ENCODE results near the gene METTL21A.

Gene METTL21A

DNA sequence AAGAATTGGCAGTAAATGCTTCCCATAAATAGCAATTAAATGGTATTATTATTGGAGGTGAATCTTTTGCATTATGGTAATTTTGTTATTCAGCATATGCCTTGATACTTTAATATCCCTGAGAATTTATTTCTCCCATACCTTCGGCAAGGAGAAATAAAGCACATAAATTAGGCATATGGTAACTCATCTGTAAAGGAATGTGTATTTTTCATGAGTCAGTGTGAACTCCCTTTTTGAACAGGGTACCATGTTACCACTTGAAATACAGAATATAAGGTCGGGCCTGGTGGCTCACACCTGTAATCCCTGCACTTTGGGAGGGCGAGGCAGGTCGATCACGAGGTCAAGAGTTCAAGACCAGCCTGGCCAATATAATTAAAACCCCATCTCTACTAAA is 18.4 kb downstream of the METTL21A start:
- Mint-ChIP-seq H3K4me3 (no peak overlapping the region), H3K27me3 (no peaks in the 10 kb centered on the region), H3K9me3 (no peaks in the 10 kb centered on the region), H3K27ac (no peak overlapping the region), H3K4me1 (peaks cover 19% of the 10 kb centered on the region), H3K36me3 (peaks cover 21% of the 10 kb centered on the region)
- ATAC-seq (ENCODE audit: low read depth): no peak
- DNase-seq (ENCODE audit: low spot score in 2 of 2): no peak

DNA sequence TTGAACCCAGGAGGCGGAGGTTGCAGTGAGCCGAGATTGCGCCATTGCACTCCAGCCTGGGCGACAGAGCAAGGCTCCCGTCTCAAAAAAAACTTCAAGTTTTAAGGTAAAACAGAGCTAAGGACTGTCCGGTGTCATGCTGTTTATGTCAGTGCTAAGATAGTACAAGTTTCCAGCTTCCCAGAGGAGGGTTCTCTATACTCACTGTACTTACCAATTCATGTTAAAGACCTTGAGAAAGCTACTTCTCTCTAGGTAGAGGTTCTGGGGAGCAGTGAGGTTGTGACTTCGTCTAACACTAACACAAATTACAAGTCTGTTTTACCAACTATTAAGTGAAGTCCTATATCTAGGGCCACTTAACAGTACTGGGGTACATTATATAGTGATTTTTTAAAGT is 18.8 kb downstream of the METTL21A start:
- ATAC-seq (ENCODE audit: low read depth): no peak
- Mint-ChIP-seq H3K36me3 (peaks cover 24% of the 10 kb centered on the region), H3K27me3 (no peaks in the 10 kb centered on the region), H3K4me1 (peaks cover 22% of the 10 kb centered on the region), H3K27ac (peak overlapping the region; percentile 82), H3K4me3 (no peak overlapping the region), H3K9me3 (no peaks in the 10 kb centered on the region)
- no peak for DNase-seq (ENCODE audit: low spot score in 2 of 2)

DNA sequence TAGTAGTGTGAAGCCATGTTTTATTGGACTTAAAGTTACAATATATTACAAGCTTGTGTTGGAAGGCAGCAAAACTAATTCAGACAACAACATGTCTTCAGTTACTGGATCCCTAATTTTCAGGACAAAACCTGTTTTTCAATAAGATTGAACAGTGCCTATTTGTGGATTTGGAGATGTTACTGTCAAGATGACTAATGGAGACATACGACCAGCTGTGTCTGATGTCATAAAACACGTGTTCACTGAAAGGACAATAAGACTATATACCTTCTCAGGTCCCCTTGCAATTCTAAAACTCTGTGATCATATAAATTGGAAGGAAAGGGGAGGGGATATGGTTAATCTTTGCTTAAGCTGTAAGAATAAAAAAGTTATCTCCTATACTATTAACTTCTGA is 21.7 kb downstream of the METTL21A start:
- peaks cover 20% of the 10 kb centered on the region for H3K36me3 Mint-ChIP-seq
- DNase-seq (ENCODE audit: low spot score in 2 of 2) (no peak), ATAC-seq (ENCODE audit: low read depth) (no peak)
- H3K4me1 Mint-ChIP-seq: peaks cover 22% of the 10 kb centered on the region
- no peak overlapping the region for H3K4me3 Mint-ChIP-seq
- no peaks in the 10 kb centered on the region for H3K9me3 Mint-ChIP-seq
- H3K27me3 Mint-ChIP-seq: no peaks in the 10 kb centered on the region
- peak overlapping the region; percentile 82 for H3K27ac Mint-ChIP-seq

DNA sequence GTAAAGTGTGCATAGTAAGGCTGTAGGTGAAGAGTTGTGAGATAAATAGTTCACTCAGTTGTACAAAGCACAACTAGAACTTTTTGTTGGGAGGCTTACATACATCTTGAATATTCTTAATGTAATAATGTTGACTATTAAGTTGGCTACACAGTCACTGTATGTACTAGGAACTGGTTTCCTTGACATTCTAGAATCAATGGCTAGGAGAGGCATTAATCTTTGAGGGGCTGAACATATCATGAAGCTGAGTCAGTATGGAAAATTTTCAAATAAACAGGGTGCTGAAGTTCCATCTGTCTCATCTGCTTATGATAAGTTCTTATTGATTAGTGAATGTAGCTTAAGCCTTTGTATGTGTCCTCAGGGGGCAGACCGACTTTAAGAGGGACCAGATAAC is 23.4 kb downstream of the METTL21A start:
- DNase-seq (ENCODE audit: low spot score in 2 of 2) (no peak), ATAC-seq (ENCODE audit: low read depth) (no peak)
- Mint-ChIP-seq H3K36me3 (peaks cover 15% of the 10 kb centered on the region), H3K4me3 (no peak overlapping the region), H3K4me1 (peaks cover 18% of the 10 kb centered on the region), H3K9me3 (no peaks in the 10 kb centered on the region), H3K27ac (peak overlapping the region; percentile 82), H3K27me3 (no peaks in the 10 kb centered on the region)

DNA sequence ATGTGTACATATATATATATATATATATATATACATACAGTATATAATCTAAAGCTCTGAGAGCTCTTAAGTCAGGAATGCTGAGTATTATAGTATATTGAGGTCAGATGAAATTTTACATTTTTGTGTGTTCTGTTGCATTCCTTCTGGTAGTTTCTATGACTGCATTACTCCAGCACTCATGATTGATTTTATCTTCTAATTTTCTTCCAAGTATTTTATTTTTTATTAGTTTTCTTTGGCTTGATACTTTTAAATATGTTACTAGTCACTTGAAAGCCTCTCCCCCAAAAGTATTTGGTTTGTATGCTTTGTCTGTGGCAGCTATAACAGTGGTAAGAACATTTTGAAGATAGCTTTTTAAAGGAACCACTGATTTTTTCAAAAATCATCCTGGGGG is 25.0 kb downstream of the METTL21A start:
- Mint-ChIP-seq H3K4me3 (no peak overlapping the region), H3K4me1 (peaks cover 18% of the 10 kb centered on the region), H3K9me3 (no peaks in the 10 kb centered on the region), H3K36me3 (peaks cover 14% of the 10 kb centered on the region), H3K27ac (peak overlapping the region; percentile 45), H3K27me3 (no peaks in the 10 kb centered on the region)
- ATAC-seq (ENCODE audit: low read depth) (no peak), DNase-seq (ENCODE audit: low spot score in 2 of 2) (no peak)

DNA sequence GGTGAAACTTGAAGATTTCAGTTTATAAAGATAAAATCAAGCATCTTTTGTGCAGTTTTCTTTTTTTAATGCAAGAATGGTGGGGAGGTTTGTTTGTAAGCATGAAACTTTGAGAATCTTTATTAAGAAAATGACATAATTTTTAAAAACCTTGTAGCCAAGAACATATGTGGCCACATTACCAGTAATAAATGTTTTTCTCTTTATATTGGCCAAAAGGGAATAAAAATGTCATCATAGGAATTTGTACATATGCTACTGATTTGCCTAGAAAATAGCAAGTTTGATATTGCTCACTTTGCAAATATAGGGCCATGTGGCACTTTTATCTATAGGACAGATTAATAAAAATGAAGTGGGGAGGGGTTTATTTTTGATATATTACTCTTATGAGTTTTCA is 25.6 kb downstream of the METTL21A start:
- no peaks in the 10 kb centered on the region for H3K27me3 Mint-ChIP-seq
- H3K27ac Mint-ChIP-seq: no peak overlapping the region
- peaks cover 14% of the 10 kb centered on the region for H3K4me1 Mint-ChIP-seq
- H3K9me3 Mint-ChIP-seq: no peaks in the 10 kb centered on the region
- no peak for ATAC-seq (ENCODE audit: low read depth)
- peaks cover 11% of the 10 kb centered on the region for H3K36me3 Mint-ChIP-seq
- DNase-seq (ENCODE audit: low spot score in 2 of 2): no peak
- H3K4me3 Mint-ChIP-seq: no peak overlapping the region

DNA sequence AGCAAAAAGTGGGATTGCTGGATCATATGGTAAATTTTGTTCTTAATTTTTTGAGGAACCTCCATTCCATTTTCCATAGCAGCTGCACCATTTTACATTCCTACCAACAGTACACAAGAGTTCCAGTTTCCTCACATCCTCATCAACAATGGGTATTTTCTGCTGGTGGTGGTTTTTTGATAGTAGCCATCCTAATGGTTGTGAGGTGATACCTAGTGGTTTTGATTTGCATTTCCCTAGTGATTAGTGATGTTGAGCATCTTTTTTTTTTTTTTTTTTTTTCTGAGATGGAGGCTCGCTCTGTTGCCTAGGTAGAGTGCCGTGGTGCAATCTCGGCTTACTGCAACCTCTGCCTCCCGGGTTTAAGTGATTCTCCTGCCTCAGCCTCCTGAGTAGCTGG is 30.5 kb downstream of the METTL21A start:
- DNase-seq (ENCODE audit: low spot score in 2 of 2): no peak
- Mint-ChIP-seq H3K4me1 (peaks cover 8% of the 10 kb centered on the region), H3K27ac (peak overlapping the region; percentile 89), H3K36me3 (peaks cover 28% of the 10 kb centered on the region), H3K9me3 (peaks cover 3% of the 10 kb centered on the region), H3K4me3 (no peak overlapping the region), H3K27me3 (no peaks in the 10 kb centered on the region)
- peak; percentile 82 for ATAC-seq (ENCODE audit: low read depth)

DNA sequence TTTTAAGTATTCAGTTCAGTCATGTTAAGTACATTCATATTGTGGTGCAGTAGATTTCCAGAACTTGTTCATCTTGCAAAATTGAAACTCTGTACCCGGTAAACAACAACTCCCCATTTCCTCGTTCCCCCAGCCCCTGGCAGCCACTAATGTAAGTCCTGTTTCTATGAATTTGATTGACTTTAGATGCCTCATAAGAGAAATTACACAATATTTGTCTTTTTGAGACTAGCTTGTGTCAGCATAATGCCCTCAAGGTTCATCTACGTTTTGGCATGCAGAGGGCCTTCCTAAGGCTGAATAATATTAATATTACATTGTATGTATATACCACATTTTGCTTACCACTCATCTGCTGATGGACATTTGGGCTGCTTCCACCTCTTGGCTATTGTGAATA is 30.9 kb downstream of the METTL21A start:
- Mint-ChIP-seq H3K9me3 (peaks cover 3% of the 10 kb centered on the region), H3K36me3 (peaks cover 32% of the 10 kb centered on the region), H3K27ac (peak overlapping the region; percentile 89), H3K27me3 (no peaks in the 10 kb centered on the region), H3K4me1 (peaks cover 8% of the 10 kb centered on the region), H3K4me3 (no peak overlapping the region)
- DNase-seq (ENCODE audit: low spot score in 2 of 2): no peak
- no peak for ATAC-seq (ENCODE audit: low read depth)

DNA sequence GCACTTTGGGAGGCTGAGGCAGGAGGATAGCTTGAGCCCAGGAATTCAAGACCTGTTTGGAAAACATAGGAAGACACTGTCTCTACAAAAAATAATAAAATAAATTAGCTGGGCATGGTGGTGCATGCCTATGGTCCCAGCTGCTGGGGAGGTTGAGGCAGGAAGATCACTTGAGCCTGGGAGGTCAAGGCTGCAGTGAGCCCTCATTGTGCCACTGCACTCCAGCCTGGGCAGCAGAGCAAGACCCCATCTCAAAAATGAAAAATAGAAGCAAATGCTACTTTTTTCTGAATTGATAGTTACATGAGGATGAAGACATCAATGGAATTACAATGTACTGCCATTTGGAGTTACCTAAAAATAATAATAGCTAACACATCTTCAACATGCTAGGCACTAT is 31.9 kb downstream of the METTL21A start:
- peaks cover 7% of the 10 kb centered on the region for H3K9me3 Mint-ChIP-seq
- no peak for DNase-seq (ENCODE audit: low spot score in 2 of 2)
- peaks cover 8% of the 10 kb centered on the region for H3K4me1 Mint-ChIP-seq
- peak overlapping the region; percentile 42 for H3K27ac Mint-ChIP-seq
- peaks cover 42% of the 10 kb centered on the region for H3K36me3 Mint-ChIP-seq
- H3K27me3 Mint-ChIP-seq: no peaks in the 10 kb centered on the region
- ATAC-seq (ENCODE audit: low read depth): no peak
- H3K4me3 Mint-ChIP-seq: no peak overlapping the region

DNA sequence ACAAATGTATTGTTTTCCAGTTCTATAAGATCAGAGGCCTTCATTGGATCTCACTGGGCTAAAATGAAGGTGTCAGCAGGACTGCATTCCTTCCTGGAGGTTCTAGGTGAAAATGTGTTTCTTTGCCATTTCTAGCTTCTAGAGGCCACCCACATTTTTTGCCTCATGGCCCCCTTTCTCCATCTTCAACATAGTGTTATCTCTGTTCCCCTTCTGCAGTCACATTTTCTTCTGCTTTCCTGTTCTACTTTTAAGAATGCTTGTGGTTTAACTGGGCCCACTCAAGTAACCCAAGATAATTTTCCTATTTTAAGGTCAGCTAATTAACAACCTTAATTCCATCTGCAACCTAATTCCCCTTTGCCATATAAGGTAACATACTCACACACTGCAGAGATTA is 36.1 kb downstream of the METTL21A start:
- Mint-ChIP-seq H3K36me3 (peaks cover 65% of the 10 kb centered on the region), H3K4me3 (no peak overlapping the region), H3K4me1 (peaks cover 10% of the 10 kb centered on the region), H3K9me3 (peaks cover 10% of the 10 kb centered on the region), H3K27ac (no peak overlapping the region), H3K27me3 (no peaks in the 10 kb centered on the region)
- no peak for DNase-seq (ENCODE audit: low spot score in 2 of 2)
- no peak for ATAC-seq (ENCODE audit: low read depth)

DNA sequence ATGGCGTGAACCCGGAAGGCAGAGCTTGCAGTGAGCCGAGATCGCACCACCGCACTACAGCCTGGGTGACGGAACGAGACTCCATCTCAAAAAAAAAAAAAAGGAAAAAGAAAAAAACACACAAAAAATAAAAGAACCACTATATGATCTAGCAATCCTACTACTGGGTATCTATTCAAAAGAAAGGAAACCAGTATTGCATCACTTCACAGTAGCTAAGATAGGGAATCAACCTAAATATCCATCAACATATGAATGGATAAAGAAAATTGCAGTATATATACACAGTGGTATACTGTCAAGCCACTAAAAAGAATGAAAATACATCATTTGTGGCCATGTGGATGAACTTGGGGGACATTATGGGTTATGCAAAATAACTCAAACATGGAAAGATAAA is 37.9 kb downstream of the METTL21A start:
- Mint-ChIP-seq H3K36me3 (peaks cover 60% of the 10 kb centered on the region), H3K4me3 (no peak overlapping the region), H3K9me3 (peaks cover 7% of the 10 kb centered on the region), H3K27me3 (no peaks in the 10 kb centered on the region), H3K4me1 (peaks cover 9% of the 10 kb centered on the region), H3K27ac (peak overlapping the region; percentile 84)
- ATAC-seq (ENCODE audit: low read depth): no peak
- DNase-seq (ENCODE audit: low spot score in 2 of 2): no peak

DNA sequence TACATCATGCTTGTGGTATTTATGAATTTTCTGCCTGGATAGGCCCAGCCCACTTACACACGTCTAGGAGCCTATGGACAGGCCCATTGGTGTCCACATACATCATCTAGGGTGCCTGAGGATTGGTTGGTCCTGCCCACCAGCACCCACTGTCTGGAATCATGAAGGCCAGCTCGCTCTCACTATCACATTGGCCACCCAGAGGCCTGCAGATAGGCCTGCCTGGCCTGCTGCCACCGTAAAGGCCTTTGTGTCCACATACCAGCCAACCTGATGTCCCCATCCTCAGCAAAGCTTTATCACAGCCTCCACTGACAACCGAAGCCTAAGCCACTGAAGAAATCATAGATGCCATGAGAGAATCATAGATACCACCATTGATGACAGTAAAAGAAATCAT is 40.2 kb downstream of the METTL21A start:
- Mint-ChIP-seq H3K27ac (peak overlapping the region; percentile 31), H3K36me3 (peaks cover 59% of the 10 kb centered on the region), H3K4me3 (no peak overlapping the region), H3K4me1 (peaks cover 9% of the 10 kb centered on the region), H3K27me3 (no peaks in the 10 kb centered on the region), H3K9me3 (peaks cover 7% of the 10 kb centered on the region)
- DNase-seq (ENCODE audit: low spot score in 2 of 2) (no peak), ATAC-seq (ENCODE audit: low read depth) (no peak)

DNA sequence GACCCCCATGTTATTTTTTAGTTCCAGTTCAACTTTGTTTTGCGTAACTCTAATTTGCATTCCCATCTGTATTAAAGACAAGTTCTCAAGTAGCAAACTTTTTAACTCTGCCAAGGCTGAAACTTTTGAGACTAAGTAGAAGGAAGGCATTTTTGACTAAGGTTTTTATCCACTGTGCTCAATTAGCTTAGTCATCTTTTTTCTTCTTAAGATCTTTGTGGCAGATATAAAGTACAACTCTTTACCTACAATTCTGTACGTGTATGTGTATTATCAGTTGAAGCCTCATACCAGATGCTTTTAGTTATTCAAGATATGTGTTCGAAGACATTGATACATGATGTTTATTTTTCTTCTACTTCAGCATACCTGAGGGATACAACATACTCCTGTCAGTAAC is 53.8 kb downstream of the METTL21A start:
- DNase-seq (ENCODE audit: low spot score in 2 of 2) (no peak), ATAC-seq (ENCODE audit: low read depth) (no peak)
- Mint-ChIP-seq H3K4me1 (peaks cover 3% of the 10 kb centered on the region), H3K9me3 (no peaks in the 10 kb centered on the region), H3K27ac (peak overlapping the region; percentile 65), H3K27me3 (no peaks in the 10 kb centered on the region), H3K36me3 (peaks cover 26% of the 10 kb centered on the region), H3K4me3 (no peak overlapping the region)

DNA sequence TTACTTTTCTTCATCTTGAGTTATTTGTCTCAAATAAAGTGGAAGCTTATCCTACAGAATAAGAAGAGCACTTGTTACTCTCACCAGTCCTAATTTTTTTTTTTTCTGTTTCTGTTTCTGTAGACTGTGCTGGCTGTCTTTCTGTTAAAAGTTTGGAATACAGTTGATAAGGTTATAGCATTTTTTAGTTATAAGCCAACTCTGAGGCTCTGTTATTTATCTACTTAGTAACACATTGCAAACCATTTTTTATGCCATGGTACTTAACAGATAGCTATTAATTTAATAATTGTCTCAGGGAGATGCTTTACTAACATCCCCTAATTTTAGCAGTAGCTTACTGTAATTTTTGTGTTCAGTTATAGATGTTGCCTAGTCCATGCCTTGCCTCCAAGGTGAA is 57.5 kb downstream of the METTL21A start:
- ATAC-seq (ENCODE audit: low read depth): no peak
- H3K27me3 Mint-ChIP-seq: no peaks in the 10 kb centered on the region
- H3K4me3 Mint-ChIP-seq: no peak overlapping the region
- peaks cover 2% of the 10 kb centered on the region for H3K4me1 Mint-ChIP-seq
- no peaks in the 10 kb centered on the region for H3K9me3 Mint-ChIP-seq
- peaks cover 34% of the 10 kb centered on the region for H3K36me3 Mint-ChIP-seq
- H3K27ac Mint-ChIP-seq: peak overlapping the region; percentile 76
- no peak for DNase-seq (ENCODE audit: low spot score in 2 of 2)

DNA sequence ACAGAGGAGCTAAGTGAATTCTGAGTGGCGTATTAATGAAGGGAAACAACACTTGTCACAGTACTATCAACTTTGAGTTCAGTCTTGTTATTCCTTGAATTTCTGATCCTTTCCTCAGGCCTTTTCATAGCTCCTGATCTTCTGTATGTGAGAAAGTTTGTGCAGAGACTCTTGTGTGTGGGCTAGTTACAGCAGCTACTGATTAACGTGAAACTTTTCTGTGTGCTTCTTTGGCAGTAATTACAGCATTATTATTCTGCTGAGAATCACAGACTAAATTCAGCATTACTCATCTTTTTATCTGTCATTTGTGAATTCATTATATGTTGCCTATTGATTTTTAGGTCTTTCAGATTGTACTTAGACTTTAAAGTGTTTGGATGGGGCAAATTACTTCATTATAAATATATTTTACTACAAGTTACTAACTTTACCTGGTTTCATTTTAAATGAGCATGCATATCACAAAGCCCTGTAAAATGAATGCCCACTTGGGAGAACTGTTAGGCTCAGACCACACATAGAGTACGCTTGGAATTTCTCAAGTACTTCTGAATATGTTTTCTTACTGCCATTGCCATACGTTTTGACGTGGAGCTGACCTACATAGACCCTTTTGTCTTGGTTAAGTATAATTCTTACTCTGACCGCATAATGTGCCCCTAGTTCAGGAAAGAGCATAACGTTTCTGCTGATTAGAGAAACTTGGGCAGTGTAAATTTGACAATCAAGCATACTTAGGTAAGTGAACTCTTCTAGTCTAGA is 59.3 kb downstream of the METTL21A start:
- H3K4me3 Mint-ChIP-seq: no peak overlapping the region
- no peak for ATAC-seq (ENCODE audit: low read depth)
- H3K9me3 Mint-ChIP-seq: no peaks in the 10 kb centered on the region
- no peak for DNase-seq (ENCODE audit: low spot score in 2 of 2)
- no peaks in the 10 kb centered on the region for H3K27me3 Mint-ChIP-seq
- H3K36me3 Mint-ChIP-seq: peaks cover 36% of the 10 kb centered on the region
- peaks cover 2% of the 10 kb centered on the region for H3K4me1 Mint-ChIP-seq
- peak overlapping the region; percentile 76 for H3K27ac Mint-ChIP-seq

Data from memory B cell (primary cell).